H9 (cell line): Measurements from ENCODE around the gene MALT1. TPM values are rescaled to one million over a fixed set of nuclear protein-coding genes. Genes with fewer than 3 reads are reported as not detected.

Experiments used
- DNase-seq: peaks from one replicate; pipeline ENCODE4 v3.0.0-alpha.2; 2017
- H2AFZ ChIP-seq: one replicate; pipeline ENCODE4 v1.6.1; 2013; ENCODE audit warnings: mild to moderate bottlenecking, low read length, control low read depth, moderate library complexity
- H2AK5ac ChIP-seq: 2 replicates; pipeline ENCODE4 v1.6.1; 2013; ENCODE audit warnings: low read length, control low read depth, mixed read lengths; ENCODE audit not compliant: insufficient read length
- H2BK120ac ChIP-seq: one replicate; pipeline ENCODE4 v1.6.1; 2013; ENCODE audit warnings: low read depth, mild to moderate bottlenecking, low read length, control low read depth, inconsistent platforms; ENCODE audit not compliant: poor library complexity, severe bottlenecking
- H2BK12ac ChIP-seq: 2 replicates; pipeline ENCODE4 v1.6.1; 2013; ENCODE audit warnings: low read length, control low read depth, mixed read lengths, low read depth; ENCODE audit not compliant: insufficient read length
- H2BK15ac ChIP-seq: 2 replicates; pipeline ENCODE4 v1.6.1; 2013; ENCODE audit warnings: low read depth, low read length, control low read depth
- H2BK20ac ChIP-seq: one replicate; pipeline ENCODE4 v1.6.1; 2013; ENCODE audit warnings: low read depth, mild to moderate bottlenecking, low read length, control low read depth, inconsistent platforms; ENCODE audit not compliant: poor library complexity, severe bottlenecking
- H2BK5ac ChIP-seq: 2 replicates; pipeline ENCODE4 v1.6.1; 2013; ENCODE audit warnings: low read length, control low read depth, mixed read lengths; ENCODE audit not compliant: insufficient read length
- H3K14ac ChIP-seq: 2 replicates; pipeline ENCODE4 v1.6.1; 2013; ENCODE audit warnings: low read length, control low read depth; ENCODE audit not compliant: insufficient read depth
- H3K18ac ChIP-seq: 2 replicates; pipeline ENCODE4 v1.6.1; 2013; ENCODE audit warnings: low read depth, mild to moderate bottlenecking, mixed read lengths, low read length, control low read depth; ENCODE audit not compliant: insufficient read length
- H3K23ac ChIP-seq: 2 replicates; pipeline ENCODE4 v1.6.1; 2013; ENCODE audit warnings: low read length, control low read depth, mixed read lengths, low read depth; ENCODE audit not compliant: insufficient read length
- H3K23me2 ChIP-seq: 2 replicates; pipeline ENCODE4 v1.6.1; 2013; ENCODE audit warnings: low read depth, mild to moderate bottlenecking, mixed read lengths, low read length, control low read depth; ENCODE audit not compliant: insufficient read length, poor library complexity, severe bottlenecking
- H3K27ac ChIP-seq: 2 replicates; pipeline ENCODE4 v1.5.1; 2013; ENCODE audit warnings: low read length, control low read depth, mixed read lengths, low read depth; ENCODE audit not compliant: insufficient read length
- H3K27me3 ChIP-seq: 2 replicates; pipeline ENCODE4 v1.6.1; 2013; ENCODE audit warnings: low read length, control low read depth, inconsistent platforms; ENCODE audit not compliant: insufficient read depth
- H3K4ac ChIP-seq: 2 replicates; pipeline ENCODE4 v1.6.1; 2013; ENCODE audit warnings: low read depth, mild to moderate bottlenecking, control low read depth, inconsistent platforms, low read length, moderate library complexity
- H3K4me1 ChIP-seq: 2 replicates; pipeline ENCODE4 v1.6.1; 2013; ENCODE audit warnings: low read length, control low read depth, inconsistent platforms; ENCODE audit not compliant: insufficient read depth
- H3K4me2 ChIP-seq: 2 replicates; pipeline ENCODE4 v1.6.1; 2013; ENCODE audit warnings: low read length, control low read depth, mixed read lengths; ENCODE audit not compliant: insufficient read length, insufficient read depth
- H3K56ac ChIP-seq: 2 replicates; pipeline ENCODE4 v1.6.1; 2013; ENCODE audit warnings: low read depth, mild to moderate bottlenecking, mixed read lengths, low read length, control low read depth; ENCODE audit not compliant: insufficient read length
- H3K79me1 ChIP-seq: 2 replicates; pipeline ENCODE4 v1.6.1; 2013; ENCODE audit warnings: low read depth, mild to moderate bottlenecking, moderate library complexity, low read length, control low read depth, inconsistent platforms; ENCODE audit not compliant: insufficient read depth, poor library complexity, severe bottlenecking
- H3K79me2 ChIP-seq: 2 replicates; pipeline ENCODE4 v1.6.1; 2013; ENCODE audit warnings: low read length, control low read depth, inconsistent platforms; ENCODE audit not compliant: insufficient read depth
- H3K9ac ChIP-seq: 2 replicates; pipeline ENCODE4 v1.6.1; 2013; ENCODE audit warnings: low read length, control low read depth, mixed read lengths; ENCODE audit not compliant: insufficient read length; ENCODE audit errors: extremely low read depth
- H3K9me3 ChIP-seq: one replicate; pipeline ENCODE4 v1.6.1; 2013; ENCODE audit warnings: low read depth, low read length, inconsistent platforms; ENCODE audit not compliant: control insufficient read depth
- H3T11ph ChIP-seq: one replicate; pipeline ENCODE4 v1.6.1; 2013; ENCODE audit warnings: mild to moderate bottlenecking, low read length, control low read depth, inconsistent platforms
- H4K20me1 ChIP-seq: one replicate; pipeline ENCODE4 v1.6.1; 2013; ENCODE audit not compliant: control insufficient read depth, insufficient read length, insufficient read depth
- H4K5ac ChIP-seq: 2 replicates; pipeline ENCODE4 v1.6.1; 2013; ENCODE audit warnings: low read depth, mild to moderate bottlenecking, mixed read lengths, low read length, control low read depth; ENCODE audit not compliant: insufficient read length
- H4K8ac ChIP-seq: replicated peaks from 2 replicates; pipeline ENCODE4 v1.6.1; 2013; ENCODE audit warnings: low read length, control low read depth, mixed read lengths, low read depth; ENCODE audit not compliant: insufficient read length
- H4K91ac ChIP-seq: 2 replicates; pipeline ENCODE4 v1.6.1; 2013; ENCODE audit warnings: low read depth, mild to moderate bottlenecking, moderate library complexity, mixed read lengths, low read length, control low read depth; ENCODE audit not compliant: insufficient read length
- H3K27ac Mint-ChIP-seq, 3 experiments: 2 replicates in 2 of 3; 3 replicates in 1 of 3; pipeline ENCODE4 v1.8.0; 2020 to 2021; ENCODE audit warnings: mixed read lengths in 3 of 3, mild to moderate bottlenecking in 1 of 3, moderate library complexity in 1 of 3
- H3K27me3 Mint-ChIP-seq: 2 replicates; pipeline ENCODE4 v1.8.0; 2021; ENCODE audit warnings: low read depth, mild to moderate bottlenecking, moderate library complexity, mixed read lengths
- H3K36me3 Mint-ChIP-seq, 3 experiments: 2 replicates in 2 of 3; 3 replicates in 1 of 3; pipeline ENCODE4 v1.8.0; 2020 to 2021; ENCODE audit warnings: low read depth in 3 of 3, mixed read lengths in 3 of 3; ENCODE audit not compliant: insufficient read depth in 1 of 3
- H3K4me1 Mint-ChIP-seq, 2 experiments: 2 replicates each; pipeline ENCODE4 v1.8.0; 2020; ENCODE audit warnings: mixed read lengths in 2 of 2
- H3K4me3 Mint-ChIP-seq, 2 experiments: 2 replicates in 1 of 2; 3 replicates in 1 of 2; pipeline ENCODE4 v1.8.0; 2020 to 2021; ENCODE audit warnings: mild to moderate bottlenecking in 2 of 2, mixed read lengths in 2 of 2, moderate library complexity in 1 of 2
- H3K9me3 Mint-ChIP-seq, 2 experiments: 2 replicates in 1 of 2; 3 replicates in 1 of 2; pipeline ENCODE4 v1.8.0; 2020; ENCODE audit warnings: mild to moderate bottlenecking in 2 of 2, mixed read lengths in 2 of 2, moderate library complexity in 1 of 2
- CTCF ChIP-seq: fragments of 200-600 bp; sonication (generic); conservative IDR thresholded peaks from 3 replicates; pipeline ENCODE4 v1.8.0; 2021; ENCODE audit warnings: antibody characterized with exemption, mild to moderate bottlenecking
- whole genome bisulfite sequencing: extraction: QIAGEN DNeasy Blood & Tissue Kit; methylation state at CpG from one replicate; pipeline ENCODE4 v1.1.7; 2013; ENCODE audit warnings: missing lambda C conversion rate, low lambda C conversion rate, mixed read lengths; ENCODE audit not compliant: insufficient read length; ENCODE audit errors: extremely low coverage; 5-methylcytosine and 5-hydroxymethylcytosine counted together
- total RNA-seq: library from RNA; stranded (reverse); gene quantifications from 2 replicates; pipeline ENCODE4 v1.2.1, GENCODE V29; 2021

MALT1 gene
- total RNA-seq, 1 experiment from 2014 or later, result 18.1 TPM

- no peak overlapping the region for H3K23ac ChIP-seq
- no peak overlapping the region for H2BK5ac ChIP-seq
- TF ChIP-seq CTCF, result no peak
- Mint-ChIP-seq H3K27me3 (no peaks in the 10 kb centered on the region; the same call in 1 of the 2 replicates), H3K36me3 (no peaks in the 10 kb centered on the region; a peak in 2 of 7 replicates), H3K9me3 (no peaks in the 10 kb centered on the region), H3K4me1 (peaks cover 33 to 35% of the 10 kb centered on the region in 2 experiments), H3K27ac (no peak overlapping the region), H3K4me3 (no peak overlapping the region)
- no peak overlapping the region for H3K14ac ChIP-seq
- H4K20me1 ChIP-seq, result no peaks in the 10 kb centered on the region
- H3K4ac ChIP-seq, result no peak overlapping the region
- H2BK20ac ChIP-seq, result no peak overlapping the region
- no peak overlapping the region for H2AK5ac ChIP-seq
- no peak overlapping the region for H4K91ac ChIP-seq
- no peak overlapping the region for H2AFZ ChIP-seq
- H4K8ac ChIP-seq, result no peak overlapping the region
- H3K9me3 ChIP-seq, result no peaks in the 10 kb centered on the region
- H3K27ac ChIP-seq, result no peak overlapping the region
- WGBS, result no CpG with 5 or more reads among the region's 2 CpGs
- H3K79me2 ChIP-seq, result no peaks in the 10 kb centered on the region
- no peak overlapping the region for H2BK120ac ChIP-seq
- H3K18ac ChIP-seq, result no peak overlapping the region
- H3K23me2 ChIP-seq, result no peaks in the 10 kb centered on the region
- peaks cover 6% of the 10 kb centered on the region for H3K4me1 ChIP-seq
- no peak for DNase-seq
- no peak overlapping the region for H3K4me2 ChIP-seq
- H2BK15ac ChIP-seq, result no peak overlapping the region
- H3K27me3 ChIP-seq, result no peaks in the 10 kb centered on the region
- H3T11ph ChIP-seq, result no peak overlapping the region
- H3K79me1 ChIP-seq, result no peaks in the 10 kb centered on the region
- no peak overlapping the region for H3K9ac ChIP-seq
- H3K56ac ChIP-seq, result no peak overlapping the region
- H2BK12ac ChIP-seq, result no peak overlapping the region
- H4K5ac ChIP-seq, result no peak overlapping the region
These were observed 41.2 kb upstream of the MALT1 start for GRCh38 chr18:58630071-58630470.
